GM19351 (cell line): Measurements from ENCODE around the gene CRTAC1.

ENCODE experiments used
- ATAC-seq: cut with Tn5 transposase; IDR thresholded peaks from one replicate; pipeline ENCODE4 v1.9.1; 2021; ENCODE audit warnings: mild to moderate bottlenecking, moderate library complexity; ENCODE audit not compliant: unreplicated experiment

Gene CRTAC1

DNA sequence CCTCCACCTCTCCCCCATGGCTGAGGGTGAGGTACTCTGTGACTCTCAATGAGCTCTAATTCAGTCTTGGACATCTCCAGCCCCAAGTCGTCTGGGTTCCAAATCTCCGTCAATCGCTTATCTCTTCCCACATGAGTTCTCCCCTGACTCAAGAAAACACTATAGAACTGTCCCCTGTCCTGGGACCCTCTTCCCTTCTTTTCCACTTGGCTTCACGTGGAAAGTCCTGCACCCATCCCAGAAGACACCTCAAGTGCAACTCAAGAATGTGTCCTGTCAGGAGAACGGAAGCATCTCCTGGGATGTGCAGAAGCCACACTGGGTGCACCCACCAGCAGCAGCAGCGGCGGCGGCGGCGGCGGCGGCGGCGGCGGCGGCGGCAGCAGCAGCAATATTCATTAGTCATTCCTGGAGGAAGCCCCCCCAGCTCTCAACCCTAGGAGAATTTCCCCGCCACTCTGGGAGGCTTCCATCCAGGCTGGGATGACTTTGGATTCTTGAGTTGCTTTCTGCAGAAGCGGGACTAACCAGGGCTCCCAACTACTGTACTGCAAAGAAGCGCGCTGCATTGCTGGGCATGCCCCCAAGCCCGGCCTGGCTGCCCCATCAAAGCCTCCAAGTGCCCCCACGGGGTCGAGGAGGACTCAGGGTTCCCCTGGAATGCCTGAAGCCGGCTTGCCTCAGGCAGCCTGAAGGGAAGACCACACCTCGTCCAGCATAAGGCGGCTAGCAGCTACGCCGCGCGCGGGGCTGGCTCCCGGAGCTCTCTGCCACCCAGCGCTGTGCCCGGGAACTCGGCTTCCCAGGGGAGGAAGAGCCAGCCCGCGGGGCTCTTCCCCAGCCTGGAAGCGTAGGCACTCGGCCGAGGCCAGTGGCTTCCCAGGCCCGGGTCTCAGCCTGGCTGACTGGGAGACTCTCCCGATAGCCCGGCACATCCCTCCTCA lies 1.0 kb downstream of the CRTAC1 start:
- no peak for ATAC-seq

DNA sequence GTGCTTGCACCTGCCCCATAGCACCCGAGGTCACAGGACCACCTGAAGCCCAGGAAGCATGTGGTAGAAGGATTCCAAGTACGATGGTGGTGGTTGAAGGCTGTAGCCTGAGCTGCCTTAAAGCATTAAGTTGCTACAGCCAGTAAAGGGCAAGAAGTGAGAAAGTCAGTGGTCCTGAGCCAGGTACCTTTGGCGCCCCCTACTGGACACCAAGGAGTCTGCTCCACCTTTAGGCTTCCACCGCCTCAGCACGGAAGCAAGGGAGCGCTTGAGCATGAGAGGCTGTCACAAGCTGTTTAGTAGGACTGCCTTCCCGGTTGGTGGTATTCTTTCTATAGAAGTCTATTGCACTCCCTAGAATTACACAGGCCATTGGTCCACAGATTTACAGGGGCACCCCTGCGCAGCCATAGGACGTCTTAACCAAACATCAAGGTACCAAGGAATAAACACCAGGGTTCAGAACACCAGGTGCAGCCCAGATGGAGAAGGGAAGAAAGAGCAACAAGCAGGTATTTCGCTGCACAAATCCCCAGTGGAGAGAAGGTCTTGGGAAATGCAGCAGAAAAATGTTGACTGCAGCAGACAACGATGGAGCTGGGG lies 2.2 kb downstream of the CRTAC1 start:
- ATAC-seq, result peak; percentile 62

DNA sequence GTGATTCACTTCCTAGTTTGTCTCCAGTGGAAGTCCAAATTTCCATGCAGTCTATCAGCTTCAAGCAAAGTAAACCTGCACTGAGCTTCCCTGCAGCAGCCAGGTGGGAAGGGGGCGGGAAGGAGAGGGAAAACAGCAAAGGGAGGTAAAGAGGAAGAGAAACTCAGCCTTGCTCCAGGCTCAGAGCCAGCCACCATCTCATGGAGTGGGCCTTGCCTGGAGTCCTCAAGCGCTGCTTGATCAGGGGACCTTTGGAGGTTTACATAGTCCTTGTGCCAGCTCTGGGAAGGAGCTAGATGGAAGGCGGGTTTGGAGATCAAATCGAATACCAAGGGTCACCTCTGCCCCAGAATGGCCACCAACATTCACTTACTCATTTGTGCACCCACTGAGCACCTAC lies 7.4 kb downstream of the CRTAC1 start:
- ATAC-seq, result no peak

DNA sequence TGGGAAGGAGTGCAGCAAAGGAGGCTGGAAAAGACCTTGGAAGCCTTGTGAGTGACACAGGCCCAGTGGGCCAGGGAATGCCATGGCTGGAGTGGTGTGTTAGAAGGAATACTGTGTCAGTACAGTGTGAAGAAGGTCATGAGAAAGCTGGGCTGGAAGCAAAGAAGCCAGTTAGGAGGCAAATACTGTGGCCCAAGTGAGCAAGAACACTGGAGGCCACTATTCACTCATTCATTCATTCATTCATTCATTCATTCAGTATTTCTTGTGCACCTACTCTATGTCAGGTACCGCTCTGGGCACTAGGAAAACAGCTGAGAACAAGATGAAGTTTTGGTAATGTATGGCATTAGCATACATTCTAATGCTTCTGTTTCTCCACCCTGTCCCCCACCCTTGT lies 9.6 kb downstream of the CRTAC1 start:
- no peak for ATAC-seq

DNA sequence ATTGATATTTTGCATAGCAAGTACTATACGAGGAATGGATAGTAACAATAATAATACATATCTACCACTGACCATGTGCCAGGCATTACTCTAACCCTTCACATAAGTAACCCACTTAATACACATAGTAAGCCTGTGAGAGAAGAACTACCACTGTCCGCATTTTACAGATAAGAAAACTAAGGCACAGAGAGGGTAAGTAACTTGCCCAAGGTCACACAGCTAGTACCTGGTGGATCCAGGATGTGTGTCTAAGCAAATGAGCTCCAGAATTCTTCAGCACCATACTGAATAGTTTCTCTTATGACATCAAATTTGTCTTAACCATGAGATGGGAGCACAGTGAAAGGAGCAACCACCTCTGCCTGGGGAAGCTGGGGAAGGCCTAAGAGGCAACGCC lies 10.2 kb downstream of the CRTAC1 start:
- ATAC-seq, result no peak

DNA sequence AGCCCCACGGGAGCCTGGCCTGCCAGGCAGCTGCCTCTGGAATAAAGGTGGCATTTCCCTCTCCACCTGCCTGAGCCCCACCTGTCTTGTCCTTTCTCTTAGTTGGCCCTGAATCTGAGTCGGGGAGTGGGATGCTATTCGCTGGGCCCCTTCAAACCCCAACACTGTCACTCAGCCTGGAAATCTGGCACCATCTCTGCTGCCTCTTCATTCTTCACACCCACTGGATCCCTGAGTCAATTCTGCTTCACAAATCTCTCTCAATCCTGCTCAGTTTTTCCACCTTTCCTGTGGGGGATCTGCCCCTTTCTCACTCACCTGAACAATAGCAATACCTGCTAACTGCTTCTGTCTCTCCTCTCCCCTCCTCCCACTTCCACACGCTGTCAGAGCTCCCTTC lies 10.6 kb downstream of the CRTAC1 start:
- no peak for ATAC-seq

DNA sequence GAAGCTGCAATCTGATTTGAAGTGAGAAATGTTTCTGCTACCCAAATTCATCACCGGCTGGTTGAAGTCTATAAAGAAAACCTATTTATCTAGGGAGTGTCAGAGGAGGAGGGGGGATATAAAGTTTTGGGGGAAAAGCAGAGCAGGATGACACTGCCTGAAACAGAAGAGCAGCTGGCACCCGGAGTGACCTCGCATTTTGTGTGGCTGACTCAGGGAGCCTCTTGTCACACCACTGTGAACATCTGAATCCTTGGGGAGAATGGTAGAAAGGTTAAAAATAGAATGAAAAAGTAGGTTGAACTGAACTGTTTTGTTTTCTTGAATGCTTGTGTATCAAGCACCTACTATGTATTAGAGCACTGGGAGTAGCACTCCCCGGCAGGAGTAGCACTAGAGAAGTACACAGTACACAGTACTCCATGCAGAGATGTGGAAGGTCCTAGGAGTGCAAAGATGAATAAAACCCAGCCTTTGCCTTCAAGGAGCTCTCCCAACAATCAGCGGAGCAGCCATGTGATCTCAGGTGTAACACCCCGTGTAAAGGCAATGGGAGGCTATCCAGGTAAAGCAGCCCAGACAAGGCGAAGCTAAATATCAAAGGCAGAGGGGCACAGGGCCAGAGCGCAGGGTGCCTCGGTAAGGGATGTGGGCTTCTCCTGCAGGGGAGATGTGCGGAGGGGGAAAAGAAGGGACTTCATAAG lies 13.5 kb downstream of the CRTAC1 start:
- no peak for ATAC-seq

DNA sequence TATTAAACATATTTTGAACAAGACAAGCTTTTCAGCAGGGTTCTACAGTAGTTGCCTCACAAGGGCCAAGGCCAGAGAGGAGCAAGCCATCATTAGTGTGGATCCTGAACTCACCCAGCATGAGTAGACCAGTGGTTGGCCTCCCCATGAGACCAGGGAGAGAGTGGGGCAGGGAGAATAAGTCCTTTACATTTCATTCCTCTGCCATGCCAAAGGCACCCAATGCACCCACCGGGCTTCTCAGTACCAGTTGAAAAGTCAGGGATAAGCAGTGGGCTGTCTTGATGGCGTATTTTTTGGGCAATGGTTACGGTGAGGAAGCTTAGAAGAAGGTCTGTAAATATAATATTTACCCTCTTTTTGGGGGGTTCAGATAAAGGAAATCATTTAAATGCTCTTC lies 16.6 kb downstream of the CRTAC1 start:
- ATAC-seq, result no peak

DNA sequence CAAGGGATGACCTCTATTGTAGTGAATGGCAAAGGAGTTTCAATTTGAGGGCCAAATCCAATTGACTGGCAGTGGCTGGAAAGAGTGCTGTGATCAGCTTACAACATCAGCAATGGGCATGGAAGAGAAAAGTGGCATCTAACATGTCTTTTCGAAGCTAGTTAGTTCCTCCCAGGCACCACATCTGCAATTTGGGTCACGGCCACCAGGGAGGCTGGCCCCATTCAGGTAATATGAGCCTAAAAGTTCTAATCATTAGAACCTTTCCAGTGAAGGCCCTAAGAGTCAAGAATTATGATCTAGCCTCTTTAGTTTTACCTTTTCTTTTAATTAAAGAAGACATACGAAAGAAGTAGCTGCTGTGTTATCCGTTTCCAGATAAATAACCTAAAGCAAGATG lies 17.3 kb downstream of the CRTAC1 start:
- ATAC-seq, result no peak

DNA sequence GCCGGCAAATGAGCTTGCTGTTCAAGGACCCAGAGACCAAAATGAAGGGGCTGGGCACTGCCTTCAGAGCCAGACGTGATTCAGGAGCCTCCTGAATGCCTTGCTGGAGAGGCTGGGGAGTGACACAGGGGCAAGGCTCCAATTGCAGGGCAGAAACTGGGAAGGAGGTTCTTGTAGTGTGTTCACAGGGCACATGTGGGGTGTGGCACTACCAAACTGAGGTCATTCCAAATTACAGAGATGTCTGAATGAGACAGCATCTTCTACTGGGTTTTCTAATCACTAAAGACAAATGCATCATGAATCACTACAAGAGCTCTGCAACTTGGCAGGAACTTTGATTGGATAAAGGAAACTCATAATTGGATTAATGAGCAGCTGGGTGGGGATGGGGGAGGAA lies 17.8 kb downstream of the CRTAC1 start:
- no peak for ATAC-seq

DNA sequence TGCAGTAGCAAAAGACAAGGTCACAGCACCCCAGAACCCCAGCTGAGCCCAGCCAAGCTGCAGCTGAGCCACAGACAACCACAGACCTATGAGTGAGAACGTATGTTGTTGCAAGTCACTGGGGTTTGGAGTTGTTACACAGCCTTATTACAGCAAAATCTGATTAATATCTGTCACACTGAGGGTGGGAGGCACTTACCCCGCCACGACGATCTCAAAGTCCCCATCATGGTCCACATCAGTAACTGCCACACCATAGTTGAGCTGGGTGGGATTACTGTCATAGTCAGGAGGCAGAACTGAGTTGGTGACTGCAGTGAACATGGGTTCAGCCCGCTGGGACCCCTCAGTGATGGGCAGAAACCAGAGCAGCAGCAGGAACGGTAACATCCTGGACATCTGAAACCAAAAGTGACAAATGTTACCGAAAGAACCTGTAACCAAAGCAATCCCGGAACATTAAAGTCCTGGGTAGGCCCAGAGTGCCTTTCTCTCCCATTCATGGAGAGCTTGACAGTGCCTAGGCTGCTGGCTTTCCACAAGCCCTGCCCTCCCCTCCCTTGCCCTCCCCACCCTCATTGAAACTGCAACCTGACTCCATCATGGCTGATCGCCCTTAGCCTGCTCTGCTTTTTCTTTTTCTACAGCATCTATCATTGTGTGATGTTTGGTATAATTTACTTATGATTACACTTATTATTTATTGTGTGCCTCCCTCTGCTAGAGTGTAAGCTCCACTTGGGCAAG lies 19.3 kb downstream of the CRTAC1 start:
- no peak for ATAC-seq

DNA sequence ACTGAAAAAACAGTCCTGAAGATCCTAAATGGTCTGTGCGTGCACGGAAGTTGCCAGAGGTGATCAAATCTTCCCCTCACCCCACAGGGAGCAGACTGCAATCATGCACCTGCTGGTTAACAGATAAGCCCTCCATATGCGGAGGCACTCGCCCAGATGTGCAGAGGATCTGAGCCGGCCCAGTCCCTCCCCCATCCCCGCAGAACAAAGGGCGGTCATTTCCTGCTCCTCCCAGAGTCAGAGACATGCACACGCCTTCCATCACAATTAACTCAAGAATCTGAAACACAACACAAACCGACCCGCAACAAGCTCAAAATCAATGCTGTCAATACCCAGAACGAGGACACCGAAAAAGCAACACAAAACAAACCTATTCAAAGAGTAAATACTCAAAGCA lies 24.2 kb downstream of the CRTAC1 start:
- no peak for ATAC-seq

DNA sequence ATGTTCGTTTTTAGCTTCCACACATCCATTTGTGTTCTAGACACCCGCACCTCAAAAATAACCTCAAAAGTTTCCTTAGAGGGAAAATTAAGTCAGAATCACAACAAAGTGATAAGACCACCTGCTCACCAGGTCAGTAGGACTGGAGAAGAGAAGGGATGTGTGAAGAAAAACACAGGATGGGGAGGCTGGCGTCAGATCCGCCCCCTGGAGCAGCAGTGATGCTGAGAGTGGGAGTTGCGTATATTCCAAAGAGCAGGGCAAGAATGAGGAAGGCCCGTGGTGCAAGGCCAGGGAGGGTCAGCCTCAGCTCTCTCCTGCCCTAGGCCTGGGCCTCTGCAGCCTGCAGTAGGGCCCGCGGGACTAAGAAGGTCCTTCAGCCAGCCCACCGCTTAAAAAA lies 28.7 kb downstream of the CRTAC1 start:
- ATAC-seq, result no peak

DNA sequence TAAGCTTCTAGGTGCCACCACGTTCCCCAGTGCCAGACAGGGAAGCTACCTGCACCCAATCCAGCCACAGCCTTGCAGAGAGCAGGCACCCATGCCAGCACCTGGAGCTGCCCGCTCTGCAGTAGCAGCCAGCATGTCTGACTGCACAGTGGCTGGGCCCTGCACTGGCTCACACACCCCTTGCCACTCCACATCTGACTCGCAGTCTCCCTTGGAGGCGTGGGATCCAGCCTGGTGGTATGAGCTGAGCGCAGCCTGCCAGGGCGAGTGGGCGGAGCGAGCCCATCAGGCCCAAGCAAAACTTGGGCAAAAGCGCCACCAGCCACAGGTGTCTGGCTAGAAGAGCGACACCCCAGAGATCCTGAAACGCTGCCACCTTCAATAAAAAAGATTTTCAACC lies 30.1 kb downstream of the CRTAC1 start:
- no peak for ATAC-seq

DNA sequence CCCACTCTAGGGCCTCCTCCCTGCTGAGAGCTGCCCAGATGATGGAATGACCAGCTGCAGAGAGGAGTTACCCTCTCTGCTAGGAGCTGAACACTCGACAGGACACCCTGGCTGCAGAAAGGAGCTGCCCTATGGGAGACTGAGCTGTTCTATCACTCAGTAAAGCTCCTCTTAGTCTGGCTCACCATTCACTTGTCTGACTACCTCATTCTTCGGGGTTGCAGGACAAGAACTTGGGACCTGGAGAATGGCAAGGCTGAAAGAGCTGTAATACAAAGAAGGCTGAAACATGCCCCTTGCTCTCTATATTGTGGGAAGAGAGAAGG lies 30.5 kb downstream of the CRTAC1 start:
- ATAC-seq, result no peak

DNA sequence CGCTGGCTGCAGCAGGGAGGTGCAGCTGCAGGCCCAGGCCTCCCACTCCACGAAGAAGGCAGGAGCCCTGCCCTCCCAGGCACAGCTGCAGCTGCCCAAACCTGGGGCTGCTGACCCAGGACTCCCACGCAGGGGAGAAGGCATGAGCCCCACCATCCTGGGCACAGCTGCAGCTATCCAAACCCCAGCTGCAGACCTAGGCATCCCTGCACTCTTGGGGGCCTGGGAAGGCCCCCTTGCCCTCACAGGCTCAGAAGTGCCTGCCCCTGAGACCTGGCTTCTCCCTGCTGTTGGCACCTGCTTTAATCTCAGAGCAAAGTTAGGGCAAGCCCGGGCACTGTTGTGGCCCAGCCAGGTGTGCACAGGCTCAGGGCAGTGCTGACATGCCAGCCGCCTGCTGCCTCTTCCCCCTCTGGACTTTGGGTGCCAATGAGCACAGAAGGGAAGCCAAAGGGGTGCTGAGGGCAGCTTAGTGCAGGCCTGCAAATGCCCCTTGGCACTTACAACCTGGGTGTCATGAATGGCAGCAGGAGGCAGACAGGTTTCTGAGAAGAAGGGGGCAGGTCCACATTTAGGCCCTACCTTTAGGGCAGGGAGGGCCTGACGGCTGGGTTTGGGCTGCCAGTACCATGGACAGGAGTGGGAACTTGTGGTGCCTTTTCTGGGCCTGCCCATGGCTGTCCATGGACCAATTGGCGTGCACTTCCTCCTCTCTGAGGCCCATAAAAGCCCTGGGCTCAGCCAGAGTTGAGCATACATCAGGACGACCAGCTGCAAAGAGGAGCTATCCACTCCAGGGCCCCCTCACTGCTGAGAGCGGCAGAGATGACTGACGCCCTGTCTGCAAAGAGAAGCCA lies 31.1 kb downstream of the CRTAC1 start:
- no peak for ATAC-seq

DNA sequence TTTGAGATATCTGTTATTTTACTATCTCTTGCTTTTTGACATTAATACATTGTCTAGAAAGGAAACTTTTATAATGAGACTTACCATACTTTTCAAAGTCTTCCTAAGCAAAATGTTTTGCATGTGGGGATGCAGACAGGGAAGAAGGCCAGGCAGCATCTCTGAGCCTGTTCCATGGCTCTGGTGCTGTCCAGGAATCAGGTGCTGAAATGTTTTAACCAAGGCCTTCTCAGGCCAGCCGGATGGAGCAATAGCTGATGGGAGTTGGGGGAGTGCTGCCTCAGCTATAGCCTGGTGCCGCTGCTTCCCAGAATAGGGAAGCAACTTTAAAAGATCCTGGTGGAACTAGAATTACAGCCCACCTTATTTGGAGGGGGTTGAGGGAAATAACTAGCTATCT lies 38.5 kb downstream of the CRTAC1 start:
- no peak for ATAC-seq

DNA sequence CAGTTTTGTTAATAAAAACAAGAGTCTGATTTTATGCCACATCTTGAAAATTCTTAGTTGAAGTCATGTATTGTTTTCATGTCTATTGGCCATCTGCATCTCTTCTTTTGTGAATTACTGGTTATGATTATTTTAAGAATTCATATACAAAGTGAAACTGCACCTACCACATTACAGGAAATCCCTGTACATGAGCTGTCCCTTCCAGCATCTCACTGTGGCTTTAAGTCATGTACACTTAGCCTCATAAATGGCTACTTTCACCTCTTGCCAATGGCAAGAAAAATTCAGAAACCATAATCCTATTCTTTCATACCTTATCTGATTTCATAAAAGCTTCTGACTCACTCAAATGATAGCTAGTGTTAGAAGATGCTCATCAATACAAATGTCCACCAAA lies 48.6 kb downstream of the CRTAC1 start:
- ATAC-seq, result no peak

DNA sequence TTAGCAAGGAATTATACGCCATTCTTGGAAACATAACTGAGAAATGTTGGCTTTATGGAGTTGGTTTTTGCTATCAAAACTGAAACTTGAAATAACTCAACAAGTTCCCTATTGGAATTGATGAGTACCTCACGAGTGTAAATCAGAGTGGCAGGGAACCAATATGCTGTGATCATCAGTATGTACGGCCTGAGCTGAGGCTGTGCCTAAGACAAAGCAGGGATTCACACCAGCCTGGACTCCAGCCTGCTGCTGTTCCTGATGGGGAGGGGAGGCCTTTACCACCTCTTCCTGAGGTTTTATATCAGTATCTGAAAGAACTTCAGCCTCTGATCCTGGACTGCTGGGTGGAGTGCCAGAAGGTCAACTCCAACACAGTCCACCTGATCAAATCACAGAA lies 52.7 kb downstream of the CRTAC1 start:
- no peak for ATAC-seq

DNA sequence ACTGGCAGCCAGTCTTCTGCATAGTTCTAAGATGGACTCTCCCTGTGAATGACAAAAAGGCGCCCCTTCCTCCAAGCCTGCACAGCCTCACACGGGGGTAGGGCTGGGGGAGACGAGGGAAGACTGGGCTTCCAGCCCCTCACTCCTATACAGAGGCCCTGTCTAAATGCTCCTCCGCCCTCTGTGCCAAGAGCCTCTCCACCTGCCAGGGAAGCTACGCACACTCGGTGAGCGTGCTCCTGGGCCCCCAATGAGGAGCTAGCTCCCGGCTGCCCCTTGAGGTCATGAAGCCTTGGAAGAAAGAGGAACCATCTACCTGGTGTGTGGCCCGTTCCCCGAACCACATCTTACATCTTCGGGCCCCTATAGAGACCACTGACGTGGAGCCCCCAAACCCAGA lies 54.8 kb downstream of the CRTAC1 start:
- ATAC-seq, result no peak
